GM20431 (cell line): Measurements from ENCODE around the gene C16orf54.
"Not testable (repeated sequence)": the region's sequence is repeated elsewhere in the genome, so short reads cannot be mapped to it uniquely, and the experiment has no call there.

Source experiments
- in situ Hi-C: fragments of 300-500 bp; cut with MseI, MboI; formaldehyde crosslinking; loops from one replicate; pipeline ENCODE4 v1.15.0; 2020; ENCODE audit warnings: low sequenced_read_pairs; ENCODE audit not compliant: unreplicated experiment

Gene C16orf54

DNA sequence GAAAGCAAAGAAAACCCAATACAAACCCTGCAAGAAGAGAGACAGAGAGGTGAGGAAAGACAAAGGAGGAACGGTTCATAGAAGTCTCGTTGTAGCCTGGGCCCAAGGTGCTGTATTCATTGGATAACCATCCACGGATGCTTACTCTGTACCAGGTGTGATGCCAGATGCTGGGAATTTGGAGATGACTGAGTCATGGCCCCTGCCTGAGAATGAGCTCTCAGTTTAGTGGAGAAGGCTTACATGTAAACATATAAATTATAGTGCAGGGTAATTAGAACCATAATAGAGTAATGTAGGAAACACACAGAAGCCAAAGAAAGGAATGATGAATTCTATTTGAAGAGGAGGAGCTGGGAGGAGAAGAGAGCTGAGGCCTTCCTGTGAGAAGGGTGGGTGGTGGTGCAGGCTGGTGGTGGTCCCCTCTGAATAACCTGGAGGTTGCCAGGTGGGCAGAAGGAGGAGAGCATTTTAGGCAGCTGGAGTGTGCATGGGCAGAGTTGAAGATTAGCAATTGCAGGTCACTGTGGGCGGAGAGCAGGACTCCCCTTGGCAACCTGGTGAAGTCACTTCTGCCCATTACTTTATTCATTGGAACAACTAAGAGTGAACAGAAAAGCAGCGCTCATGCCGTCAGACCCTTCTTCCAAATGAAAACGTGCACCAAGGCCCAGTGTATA, 24.6 kb upstream of the C16orf54 start:
- in situ Hi-C loops, result no loop called here

DNA sequence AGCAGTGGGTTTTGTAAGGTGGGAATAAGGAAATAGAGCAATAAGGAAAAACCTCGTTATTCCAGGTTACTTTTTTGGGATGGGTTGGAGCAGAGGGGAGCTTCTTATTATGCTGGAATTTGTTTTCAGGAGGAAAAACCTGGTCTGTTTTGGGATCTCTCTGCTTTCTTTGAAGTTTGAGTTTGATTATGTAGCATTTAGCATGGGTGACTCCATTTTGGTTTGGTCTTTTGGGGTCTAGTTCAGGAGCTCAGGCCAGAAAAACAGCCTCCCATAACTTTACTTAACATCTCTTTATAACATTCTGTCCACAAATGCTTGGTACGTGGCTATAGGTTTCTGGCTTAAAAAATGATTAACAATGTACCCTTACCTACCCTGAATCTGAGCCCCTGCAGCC, 23.7 kb upstream of the C16orf54 start:
- in situ Hi-C loops, result no loop called here

DNA sequence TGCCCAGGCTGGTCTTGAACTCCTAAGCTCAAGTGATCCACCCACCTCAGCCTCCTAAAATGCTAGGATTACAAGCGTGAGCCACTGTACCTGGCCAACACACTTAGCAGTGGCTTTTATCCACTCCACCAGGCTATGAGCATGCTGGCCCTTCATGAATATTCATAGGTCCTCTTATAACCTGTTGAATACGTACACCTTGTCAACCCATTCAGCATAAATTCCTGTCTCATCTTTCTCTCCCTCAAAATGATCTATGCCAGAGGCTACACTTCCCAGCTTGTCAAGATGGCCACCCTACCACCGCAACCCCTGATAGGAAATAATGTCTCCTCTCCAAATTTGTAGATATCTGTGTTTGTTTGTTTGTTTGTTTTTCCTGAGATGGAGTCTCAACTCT, 21.3 kb upstream of the C16orf54 start:
- in situ Hi-C loops, result no loop called here

DNA sequence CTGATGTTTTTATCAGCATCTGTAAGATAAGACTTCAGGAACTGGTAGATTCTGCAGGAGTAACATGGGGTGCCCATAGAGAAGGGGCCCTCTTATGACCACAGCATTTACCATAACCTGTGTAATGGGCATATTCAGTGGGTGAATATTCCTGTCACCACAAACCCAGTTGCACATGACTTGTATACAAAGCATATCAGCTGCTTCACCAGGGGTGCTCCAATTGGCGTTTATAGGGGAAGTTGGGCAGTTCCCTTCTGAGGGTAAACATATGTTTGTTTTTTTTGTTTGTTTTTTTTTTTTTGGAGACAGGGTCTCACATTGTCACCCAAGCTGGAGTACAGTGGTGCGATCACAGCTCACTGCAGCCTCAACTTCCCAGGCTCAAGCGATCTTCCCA, 20.8 kb upstream of the C16orf54 start:
- in situ Hi-C loops, result no loop called here

DNA sequence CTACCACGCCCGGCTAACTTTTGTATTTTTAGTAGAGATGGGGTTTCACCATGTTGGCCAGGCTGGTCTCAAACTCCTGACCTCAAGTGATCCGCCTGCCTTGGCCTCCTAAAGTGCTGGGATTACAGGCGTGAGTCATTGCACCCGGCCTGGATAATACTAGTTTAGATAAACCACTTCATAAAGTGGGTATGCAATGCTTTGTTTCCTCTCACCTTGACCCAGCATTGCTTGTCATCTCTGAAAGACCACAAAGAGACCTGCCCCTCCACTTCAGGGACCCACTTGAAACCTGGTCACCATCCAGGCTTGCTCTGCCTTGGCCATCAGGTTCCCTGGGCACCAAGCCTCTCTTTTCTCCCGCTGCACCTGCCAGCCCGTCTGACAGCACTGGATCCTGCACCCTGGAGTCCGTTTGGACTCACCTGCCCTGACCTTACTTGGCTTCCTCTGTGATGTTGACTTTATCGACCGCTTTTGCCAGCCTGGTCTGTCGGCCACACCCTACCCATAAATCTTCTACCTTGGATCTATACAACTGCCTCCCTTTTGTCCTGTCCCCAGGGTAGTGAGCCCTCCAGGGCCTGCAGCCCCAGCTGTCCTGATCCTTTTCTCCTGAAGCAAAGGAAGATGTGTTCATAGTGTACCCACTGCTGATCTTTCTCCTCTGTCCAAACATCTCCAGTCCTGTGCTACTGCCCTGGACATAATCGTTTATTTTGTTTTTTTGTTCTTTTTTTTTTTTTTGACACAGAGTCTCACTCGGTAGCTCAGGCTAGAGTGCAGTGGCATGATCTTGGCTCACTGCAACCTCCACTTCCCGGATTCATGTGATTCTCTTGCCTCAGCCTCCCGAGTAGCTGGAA, 19.6 kb upstream of the C16orf54 start:
- in situ Hi-C loops, result no loop called here

DNA sequence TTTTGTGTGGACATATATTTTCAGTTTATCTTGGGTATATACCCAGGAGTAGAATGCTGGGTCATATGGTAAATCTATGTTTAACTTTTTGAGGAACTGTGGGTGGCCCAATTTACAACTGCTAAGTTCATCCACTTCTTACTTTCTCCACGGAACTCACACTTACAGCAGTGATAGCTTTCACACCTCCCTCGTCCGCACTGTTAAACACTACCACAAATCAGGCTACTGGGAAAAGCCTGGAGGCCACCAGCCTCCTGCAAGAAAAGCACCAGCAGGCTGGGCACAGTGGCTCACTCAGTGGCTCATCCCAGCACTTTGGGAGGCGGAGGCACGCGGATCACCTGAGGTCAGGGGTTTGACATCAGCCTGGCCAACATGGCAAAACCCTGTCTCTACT, 17.5 kb upstream of the C16orf54 start:
- in situ Hi-C loops, result no loop called here

DNA sequence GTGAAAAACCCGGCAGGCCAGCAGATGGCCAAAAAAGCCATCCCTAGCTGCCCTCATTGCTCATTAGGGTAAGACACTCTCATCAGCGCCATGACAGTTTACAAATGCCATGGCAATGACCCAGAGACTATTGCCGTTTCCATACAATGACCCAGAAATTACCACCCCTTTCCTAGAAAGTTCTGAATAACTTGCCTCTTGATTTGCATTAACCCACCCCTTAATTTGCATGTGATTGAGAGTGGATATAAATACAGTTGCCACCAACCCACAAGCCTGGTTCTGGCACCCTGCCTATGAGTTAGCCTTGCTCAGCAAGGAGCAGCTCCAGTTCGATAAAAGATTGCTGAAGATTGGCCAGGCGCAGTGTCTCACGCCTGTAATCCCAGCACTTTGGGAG, 16.1 kb upstream of the C16orf54 start:
- in situ Hi-C loops, result no loop called here

DNA sequence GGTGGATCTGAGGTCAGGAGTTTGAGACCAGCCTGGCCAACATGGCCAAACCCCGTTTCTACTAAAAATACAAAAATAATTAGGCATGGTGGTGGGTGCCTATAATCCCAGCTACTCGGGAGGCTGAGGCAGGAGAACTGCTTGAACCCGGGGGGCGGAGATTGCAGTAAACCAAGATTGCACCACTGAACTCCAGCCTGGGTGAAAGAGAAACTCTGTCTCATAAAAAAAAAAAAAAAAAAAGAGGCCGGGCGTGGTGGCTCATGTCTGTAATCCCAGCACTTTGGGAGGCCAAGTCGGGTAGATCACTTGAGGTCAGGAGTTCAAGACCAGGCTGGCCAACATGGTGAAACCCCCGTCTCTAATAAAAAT, 15.5 kb upstream of the C16orf54 start:
- in situ Hi-C loops, result not testable (repeated sequence)

DNA sequence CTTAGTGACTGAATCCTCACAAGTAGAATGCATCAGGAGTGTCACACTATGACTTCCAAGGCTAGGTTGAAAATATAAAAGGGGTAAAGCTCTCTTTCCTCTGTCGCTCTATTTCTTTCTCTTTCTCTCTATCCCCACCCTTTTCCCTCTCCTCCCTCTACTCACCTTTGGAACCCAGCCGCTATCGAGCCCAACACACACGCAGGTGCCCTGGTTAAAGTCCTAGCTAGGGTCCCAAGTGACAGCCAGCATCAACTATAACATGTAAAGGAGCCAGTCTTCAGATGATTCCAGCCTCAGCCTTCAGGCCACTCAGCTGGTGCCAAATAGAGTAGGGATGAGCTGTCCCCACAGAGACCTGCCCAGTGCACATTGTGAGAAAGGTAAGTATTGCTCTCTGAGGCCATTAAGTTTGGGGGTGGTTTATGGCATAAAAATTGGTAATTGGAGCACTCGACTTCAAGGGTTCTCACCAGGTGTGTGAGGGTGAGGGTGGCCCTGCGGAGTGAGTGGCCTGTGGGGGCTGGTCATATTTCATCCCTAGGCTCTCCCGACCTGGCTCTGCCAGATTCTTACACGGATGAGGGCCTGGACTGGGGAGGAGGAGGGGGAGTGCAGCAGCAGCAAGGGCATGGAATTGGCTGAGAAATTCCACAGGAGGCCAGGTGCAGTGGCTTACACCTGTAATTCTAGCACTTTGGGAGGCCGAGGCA, 14.9 kb upstream of the C16orf54 start:
- in situ Hi-C loops, result no loop called here

DNA sequence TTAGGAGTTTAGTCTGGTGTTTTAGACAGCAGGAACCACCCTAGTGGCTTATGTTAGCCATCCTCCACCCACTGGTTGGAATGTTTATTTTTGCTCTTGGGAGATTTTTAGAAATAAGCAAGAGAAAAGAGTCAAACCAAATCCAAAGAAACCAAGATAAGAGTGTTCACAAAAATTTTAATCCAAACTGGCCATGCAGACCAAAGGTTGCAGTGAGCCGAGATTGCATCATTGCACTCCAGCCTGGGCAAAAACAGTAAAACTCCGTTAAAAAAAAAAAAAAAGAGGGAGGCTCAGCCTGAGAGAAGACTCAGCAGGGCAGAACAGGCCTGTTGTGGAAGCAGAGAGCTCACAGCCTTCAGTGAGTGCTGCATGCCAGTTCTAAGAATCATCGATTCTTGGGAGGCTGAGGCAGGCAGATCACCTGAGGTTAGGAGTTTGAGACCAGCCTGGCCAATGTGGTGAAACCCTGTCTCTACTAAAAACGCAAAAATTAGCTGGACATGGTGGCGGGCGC, 12.2 kb upstream of the C16orf54 start:
- in situ Hi-C loops, result no loop called here

DNA sequence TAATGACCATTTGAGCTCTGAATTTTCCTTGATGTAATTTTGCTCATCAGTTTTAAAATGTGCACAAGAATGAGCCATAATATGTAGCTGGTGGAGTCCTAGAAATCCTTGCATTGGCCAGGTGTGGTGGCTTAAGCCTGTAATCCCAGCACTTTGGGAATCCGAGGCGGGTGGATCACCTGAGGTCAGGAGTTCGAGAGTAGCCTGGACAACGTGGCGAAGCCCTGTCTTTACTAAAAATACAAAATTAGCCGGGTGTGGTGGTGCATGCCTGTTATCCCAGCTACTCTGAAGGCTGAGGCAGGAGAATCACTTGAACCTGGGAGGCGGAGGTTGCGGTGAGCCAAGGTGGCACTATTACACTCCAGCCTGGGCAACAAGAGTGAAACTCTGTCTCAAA, 11.3 kb upstream of the C16orf54 start:
- in situ Hi-C loops, result not testable (repeated sequence)

DNA sequence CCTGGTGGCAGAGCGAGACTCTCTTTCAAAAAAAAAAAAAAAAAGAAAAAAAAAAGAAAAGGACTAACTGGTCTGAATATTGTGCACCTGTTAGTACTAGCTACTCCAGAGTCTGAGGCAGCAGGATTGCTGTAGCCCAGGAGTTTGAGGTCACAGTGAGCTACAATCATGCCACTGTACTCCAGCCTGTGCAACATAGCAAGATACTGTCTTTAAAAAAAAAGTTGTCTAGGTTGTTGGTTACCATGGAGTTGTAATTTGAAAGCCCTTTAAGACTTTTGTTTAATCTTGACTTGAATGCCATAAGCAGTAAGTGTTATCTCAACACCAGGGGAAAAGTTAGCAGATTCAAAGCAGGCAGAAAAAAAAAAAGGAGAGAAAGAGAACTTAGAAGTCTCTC, 10.9 kb upstream of the C16orf54 start:
- in situ Hi-C loops, result no loop called here

DNA sequence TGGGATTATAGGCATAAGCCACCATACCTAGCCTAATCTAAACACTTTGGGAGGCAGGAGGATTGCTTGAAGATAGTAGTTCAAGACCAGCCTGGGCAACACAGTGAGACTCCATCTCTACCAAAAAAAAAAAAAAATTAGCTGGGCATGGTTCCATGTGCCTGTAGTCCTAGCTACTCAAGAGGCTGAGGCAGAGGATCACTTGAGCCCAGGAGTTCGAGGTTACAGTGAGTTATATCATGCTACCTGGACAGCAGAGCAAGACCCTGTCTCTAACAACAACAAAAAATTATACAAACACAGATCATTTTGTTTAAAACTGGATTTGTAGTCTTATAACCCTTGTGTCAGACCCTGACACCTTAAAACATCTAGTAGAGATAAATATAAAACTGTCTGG, 7.7 kb upstream of the C16orf54 start:
- in situ Hi-C loops, result no loop called here

DNA sequence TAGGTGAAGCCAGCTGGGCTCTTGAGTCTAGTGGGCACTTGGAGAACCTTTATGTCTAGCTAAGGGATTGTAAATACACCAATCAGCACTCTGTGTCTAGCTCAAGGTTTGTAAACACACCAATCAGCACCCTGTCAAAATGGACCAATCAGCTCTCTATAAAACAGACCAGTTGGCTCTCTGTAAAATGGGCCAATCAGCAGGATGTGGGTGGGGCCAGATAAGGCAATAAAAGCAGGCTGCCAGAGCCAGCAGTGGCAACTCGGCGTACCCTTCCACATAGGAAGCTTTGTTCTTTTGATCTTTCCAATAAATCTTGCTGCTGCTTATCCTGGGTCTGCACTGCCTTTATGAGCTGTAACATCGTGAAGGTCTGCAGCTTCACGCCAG, 3.0 kb upstream of the C16orf54 start:
- in situ Hi-C loops, result not testable (repeated sequence)

DNA sequence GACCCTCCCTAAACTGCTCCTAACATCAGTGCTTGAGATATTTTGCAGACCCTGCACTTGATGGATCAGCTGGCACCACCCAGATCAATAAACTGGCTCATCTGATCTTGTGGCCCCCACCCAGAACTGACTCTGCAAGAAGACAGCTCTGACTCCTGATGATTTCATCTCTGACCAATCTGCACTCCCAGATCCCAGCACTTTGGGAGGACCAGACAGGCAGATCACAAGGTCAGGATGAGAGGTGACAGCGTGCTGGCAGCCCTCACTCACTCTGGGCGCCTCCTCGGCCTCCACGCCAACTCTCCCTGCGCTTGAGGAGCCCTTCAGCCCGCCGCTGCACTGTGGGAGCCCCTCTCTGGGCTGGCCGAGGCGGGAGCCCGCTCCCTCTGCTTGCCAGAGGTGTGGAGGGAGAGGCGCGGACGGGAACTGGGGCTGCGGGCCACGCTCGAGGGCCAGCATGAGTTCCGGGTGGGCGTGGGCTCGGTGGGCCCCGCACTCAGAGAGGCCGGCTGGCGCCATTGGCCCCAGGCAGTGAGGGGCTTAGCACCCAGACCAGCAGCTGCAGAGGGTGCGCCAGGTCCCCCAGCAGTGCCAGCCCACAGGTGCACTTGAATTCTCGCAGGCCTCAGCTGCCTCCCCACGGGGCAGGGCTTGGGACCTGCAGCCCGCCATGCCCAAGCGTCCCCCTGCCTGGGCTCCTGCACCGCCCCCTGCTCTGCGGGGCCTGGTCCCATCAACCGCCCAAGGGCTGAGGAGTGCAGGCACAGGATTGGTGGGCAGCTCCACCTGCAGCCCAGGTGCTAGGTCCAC, 2.4 kb upstream of the C16orf54 start:
- in situ Hi-C loops, result no loop called here

DNA sequence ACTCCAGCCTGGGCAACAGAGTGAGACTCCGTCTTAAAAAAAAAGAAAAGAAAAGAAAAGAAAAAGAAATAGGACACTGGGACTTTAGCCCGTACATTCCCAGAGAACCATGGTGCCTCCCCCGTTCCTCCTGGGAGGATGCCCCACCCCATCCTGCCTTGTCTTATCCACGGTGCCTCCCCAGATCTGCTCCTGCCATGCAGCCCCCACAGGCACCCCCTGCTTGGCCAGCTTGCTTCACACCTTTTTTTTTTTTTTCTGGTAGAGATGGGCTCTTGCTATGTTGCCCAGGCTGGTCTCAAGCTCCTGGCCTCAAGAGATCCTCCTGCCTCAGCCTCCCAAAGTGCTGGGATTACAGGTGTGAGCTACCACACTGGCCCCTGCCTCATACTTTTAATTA, 728 bp upstream of the C16orf54 start:
- in situ Hi-C loops, result not testable (repeated sequence)

DNA sequence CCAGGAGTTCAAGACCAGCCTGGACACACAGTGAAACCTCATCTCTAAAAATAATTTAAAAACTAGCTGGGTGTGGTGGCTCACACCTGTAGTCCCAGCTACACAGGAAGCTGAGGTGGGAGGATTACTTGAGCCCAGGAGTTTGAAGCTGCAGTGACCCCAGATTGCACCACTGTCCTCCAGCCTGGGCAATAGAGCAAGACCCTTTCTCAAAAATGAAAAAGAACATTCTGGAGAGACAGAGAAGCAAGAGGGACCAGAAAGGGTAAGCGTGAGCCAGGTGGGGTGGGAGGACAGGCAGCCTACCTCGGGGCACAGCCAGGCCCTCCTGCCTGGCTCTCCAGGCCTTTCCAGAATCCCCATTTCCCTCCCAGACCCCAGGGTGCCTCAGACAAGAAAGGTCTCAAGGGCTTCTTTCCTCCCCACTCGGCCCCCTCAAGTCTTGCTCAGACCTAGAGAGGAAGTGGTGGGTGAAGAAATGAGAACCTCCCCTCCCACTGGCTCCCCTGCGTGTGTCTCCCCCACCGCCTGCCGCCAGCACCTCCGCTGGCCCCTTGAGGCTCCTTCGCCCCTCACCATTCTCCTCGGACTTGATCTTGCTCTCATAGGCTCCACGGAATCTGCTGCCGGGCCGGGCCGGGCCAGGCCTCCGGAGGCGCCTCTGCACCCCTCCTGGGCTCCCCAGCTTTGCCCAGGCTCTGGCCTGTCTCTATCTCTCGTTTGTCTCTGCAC, 503 bp downstream of the C16orf54 start:
- in situ Hi-C loops, result no loop called here

DNA sequence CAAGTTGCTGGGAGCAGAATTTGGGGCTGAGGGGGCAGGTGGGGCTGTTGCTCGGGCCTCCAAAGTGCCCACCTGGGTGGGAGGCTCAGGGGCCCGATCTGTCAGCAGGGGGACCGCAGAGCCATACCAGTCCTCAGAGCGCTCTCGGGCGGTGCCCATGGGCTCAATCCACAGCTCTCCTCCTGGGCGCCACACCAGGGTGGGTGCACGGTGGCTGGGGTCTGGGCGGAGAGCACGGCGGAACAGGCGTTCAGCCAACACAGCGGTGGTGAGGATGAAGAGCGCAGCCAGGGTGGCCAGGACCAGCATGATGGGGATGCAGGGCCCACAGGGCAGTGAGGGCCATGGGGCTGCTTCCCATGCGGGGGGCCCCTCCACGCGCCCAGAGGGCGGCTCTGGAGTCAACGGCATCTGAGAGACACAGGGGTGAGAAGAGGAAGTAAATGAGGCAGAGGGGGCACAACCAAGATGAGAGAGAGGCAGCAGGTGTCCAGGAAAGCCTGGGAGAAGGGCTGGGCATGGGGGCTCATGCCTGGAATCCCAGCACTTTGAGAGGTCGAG, 1.2 kb downstream of the C16orf54 start:
- in situ Hi-C loops, result no loop called here

DNA sequence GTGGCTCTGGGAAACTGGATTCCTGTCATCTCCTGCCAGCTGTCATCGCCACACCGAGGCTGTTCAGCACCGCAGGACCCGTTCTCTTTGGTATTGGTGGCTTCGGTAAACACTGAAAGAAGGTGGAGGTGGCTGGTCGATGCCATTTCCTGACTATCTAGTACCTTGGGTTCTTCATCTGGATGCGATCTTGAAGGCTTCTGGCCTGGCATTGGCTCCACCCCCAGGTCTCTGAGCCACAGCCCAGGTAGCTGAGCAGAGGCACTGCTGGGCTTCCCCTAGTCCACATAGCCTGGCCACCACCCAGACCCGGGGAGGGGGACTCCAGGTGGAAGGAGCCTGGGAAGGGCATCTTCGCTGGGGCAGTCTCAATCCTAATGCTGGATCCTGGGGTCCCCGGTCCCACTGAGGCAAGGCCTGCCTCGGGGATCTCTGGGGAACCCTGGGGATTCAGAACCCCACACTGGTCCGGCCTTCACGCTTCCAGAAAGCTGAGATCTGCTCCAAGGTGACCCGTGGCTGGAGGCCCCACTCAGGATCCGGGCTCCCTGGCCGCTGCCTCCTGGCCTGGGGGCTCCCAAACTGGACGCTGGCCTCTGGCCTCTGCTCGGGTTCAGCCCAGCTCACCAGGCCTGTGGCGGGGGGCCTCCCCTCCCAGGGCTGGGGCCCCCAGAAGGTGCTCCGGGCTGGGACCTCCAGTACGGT, 1.8 kb downstream of the C16orf54 start:
- in situ Hi-C loops, result no loop called here
